ENCODE results near the gene PKP4. TPM values are rescaled to one million over a fixed set of nuclear protein-coding genes. Genes with fewer than 3 reads are reported as not detected.

Gene PKP4
- total RNA-seq, 6 donors from 2014 or later: 37.5 to 160 (median 60.8) TPM

DNA sequence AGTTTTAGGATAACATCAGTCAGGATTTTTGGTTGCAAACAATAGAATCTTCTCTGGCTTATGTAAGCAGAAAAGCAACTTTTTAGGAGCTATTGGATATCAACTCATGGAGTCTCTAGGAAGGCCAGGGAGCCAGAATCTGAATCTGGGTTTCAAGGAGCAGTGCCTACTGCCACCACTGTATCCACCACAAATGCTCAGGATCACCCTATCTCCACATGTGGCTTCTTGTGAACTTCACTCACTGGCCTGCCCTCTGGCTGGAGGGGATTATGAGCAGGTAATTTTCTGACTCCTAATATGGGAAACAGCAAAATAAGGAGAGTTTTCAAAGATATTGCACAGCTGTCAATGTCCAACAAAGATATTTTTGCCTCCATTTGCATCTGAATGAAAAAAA, 142.9 kb downstream of the PKP4 start:
- peaks cover 0 to 19% (median 6%) of the 10 kb centered on the region in 4 donors for H3K4me1 ChIP-seq
- H3K36me3 ChIP-seq: no peaks in the 10 kb centered on the region
- TF ChIP-seq, protein P1, sequence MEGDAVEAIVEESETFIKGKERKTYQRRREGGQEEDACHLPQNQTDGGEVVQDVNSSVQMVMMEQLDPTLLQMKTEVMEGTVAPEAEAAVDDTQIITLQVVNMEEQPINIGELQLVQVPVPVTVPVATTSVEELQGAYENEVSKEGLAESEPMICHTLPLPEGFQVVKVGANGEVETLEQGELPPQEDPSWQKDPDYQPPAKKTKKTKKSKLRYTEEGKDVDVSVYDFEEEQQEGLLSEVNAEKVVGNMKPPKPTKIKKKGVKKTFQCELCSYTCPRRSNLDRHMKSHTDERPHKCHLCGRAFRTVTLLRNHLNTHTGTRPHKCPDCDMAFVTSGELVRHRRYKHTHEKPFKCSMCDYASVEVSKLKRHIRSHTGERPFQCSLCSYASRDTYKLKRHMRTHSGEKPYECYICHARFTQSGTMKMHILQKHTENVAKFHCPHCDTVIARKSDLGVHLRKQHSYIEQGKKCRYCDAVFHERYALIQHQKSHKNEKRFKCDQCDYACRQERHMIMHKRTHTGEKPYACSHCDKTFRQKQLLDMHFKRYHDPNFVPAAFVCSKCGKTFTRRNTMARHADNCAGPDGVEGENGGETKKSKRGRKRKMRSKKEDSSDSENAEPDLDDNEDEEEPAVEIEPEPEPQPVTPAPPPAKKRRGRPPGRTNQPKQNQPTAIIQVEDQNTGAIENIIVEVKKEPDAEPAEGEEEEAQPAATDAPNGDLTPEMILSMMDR (IDR thresholded peaks at IDR 0.05): no peak
- TF ChIP-seq EP300 (IDR thresholded peaks at IDR 0.05): no peak
- no peak for TF ChIP-seq POLR2AphosphoS5 (IDR thresholded peaks at IDR 0.05)
- TF ChIP-seq POLR2A (IDR thresholded peaks at IDR 0.05): no peak
- no peak for DNase-seq
- no peak overlapping the region for H3K4me3 ChIP-seq
- ATAC-seq (ENCODE audit: low FRiP score in 2 of 2): no peak
- H3K9me3 ChIP-seq: no peaks in the 10 kb centered on the region
- no peaks in the 10 kb centered on the region for H3K27me3 ChIP-seq
- peak overlapping the region in 1 of 4 donors; percentile 23 for H3K27ac ChIP-seq

DNA sequence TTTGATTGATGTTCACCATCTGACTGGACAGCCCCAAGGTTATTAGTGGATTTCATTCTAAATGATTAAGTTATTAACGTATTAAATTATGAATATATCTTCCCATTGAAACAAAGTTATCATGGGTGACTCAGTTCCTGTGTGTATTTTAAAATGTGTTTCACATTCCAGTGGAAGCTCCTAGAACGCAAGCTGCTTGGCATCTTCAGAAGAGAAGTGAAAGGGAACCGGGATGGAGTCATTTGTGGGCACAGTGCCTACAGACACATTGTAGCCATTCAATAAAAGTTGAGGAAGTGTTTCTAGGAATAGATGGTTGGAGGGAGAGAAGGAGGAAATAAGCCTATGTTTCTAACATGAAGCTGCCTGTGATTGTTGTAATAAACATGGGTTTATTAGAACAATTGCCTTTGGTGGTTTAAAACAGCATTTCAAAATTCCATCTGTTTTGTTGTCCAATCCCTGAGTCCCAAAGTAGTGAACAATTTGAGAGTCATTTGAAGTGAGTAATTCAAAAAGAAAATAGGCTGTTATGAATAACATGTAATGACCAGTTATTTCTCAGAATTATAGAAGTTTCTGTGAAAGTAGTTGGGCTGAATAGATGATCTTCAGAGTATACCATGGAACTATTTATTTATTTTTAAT, 143.5 kb downstream of the PKP4 start:
- H3K27ac ChIP-seq: peak overlapping the region in 1 of 4 donors; percentile 23
- no peaks in the 10 kb centered on the region for H3K9me3 ChIP-seq
- TF ChIP-seq, protein P1 (IDR thresholded peaks at IDR 0.05): no peak
- TF ChIP-seq POLR2AphosphoS5 (IDR thresholded peaks at IDR 0.05) (no peak), EP300 (IDR thresholded peaks at IDR 0.05) (no peak), POLR2A (IDR thresholded peaks at IDR 0.05) (no peak)
- peak in 1 of 2 donors; percentile 86 for ATAC-seq (ENCODE audit: low FRiP score in 2 of 2)
- 39 to 42% methylated on average over 3 of the region's 3 CpGs for WGBS, 2 donors
- peaks cover 0 to 19% (median 6%) of the 10 kb centered on the region in 4 donors for H3K4me1 ChIP-seq
- DNase-seq: peak in 1 of 2 donors; percentile 49
- no peaks in the 10 kb centered on the region for H3K36me3 ChIP-seq
- H3K4me3 ChIP-seq: no peak overlapping the region
- H3K27me3 ChIP-seq: no peaks in the 10 kb centered on the region

DNA sequence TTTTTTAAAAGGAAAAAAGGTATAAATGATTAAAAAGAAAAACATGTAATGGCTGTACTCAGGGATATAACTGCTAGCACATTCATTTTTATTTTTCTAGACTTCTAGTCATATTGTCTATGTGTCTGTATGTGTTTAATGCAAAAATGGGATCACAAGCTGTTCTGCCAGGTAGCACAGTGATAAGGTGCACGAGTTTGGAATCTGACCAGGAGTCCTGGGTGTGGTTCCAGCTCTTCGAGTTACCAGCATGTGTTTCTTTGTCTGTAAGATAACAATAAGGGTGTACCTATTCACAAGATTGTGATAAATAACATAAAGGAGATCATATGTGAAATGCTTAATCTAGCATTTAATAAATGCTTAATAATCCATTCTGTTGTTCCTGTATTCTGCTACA, 145.3 kb downstream of the PKP4 start:
- Histone ChIP-seq H3K36me3 (no peaks in the 10 kb centered on the region), H3K27me3 (no peaks in the 10 kb centered on the region), H3K27ac (no peak overlapping the region), H3K4me3 (no peak overlapping the region), H3K9me3 (no peaks in the 10 kb centered on the region), H3K4me1 (peaks cover 0 to 19% (median 6%) of the 10 kb centered on the region in 4 donors)
- no peak for ATAC-seq (ENCODE audit: low FRiP score in 2 of 2)
- no peak for TF ChIP-seq POLR2AphosphoS5 (IDR thresholded peaks at IDR 0.05)
- TF ChIP-seq, protein P1 (IDR thresholded peaks at IDR 0.05): no peak
- no peak for TF ChIP-seq EP300 (IDR thresholded peaks at IDR 0.05)
- TF ChIP-seq POLR2A (IDR thresholded peaks at IDR 0.05): no peak
- no peak for DNase-seq
- WGBS, 2 donors: 44 to 49% methylated on average over 2 of the region's 2 CpGs

DNA sequence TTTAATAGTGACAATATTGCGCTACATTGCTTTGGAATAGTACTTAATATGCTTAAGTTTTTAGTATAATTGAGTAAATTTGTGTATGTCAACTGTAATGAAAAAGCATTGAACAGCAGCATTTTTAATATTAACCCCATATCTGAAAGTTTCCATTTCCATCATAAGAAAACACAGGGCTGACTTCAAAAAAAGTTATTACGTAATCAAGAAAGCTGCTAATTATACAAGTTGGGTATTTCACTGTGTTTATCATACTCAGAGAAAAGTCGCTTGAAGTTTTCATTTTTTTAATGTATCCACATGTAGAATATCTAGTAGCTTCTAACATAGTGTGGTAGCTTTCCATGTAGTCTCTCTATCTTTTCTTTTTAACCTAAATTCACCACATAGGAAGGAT, 146.5 kb downstream of the PKP4 start:
- H3K9me3 ChIP-seq: no peaks in the 10 kb centered on the region
- no peaks in the 10 kb centered on the region for H3K27me3 ChIP-seq
- TF ChIP-seq POLR2AphosphoS5 (IDR thresholded peaks at IDR 0.05): no peak
- TF ChIP-seq EP300 (IDR thresholded peaks at IDR 0.05): no peak
- TF ChIP-seq POLR2A (IDR thresholded peaks at IDR 0.05): no peak
- TF ChIP-seq, protein P1 (IDR thresholded peaks at IDR 0.05): no peak
- H3K4me1 ChIP-seq: peaks cover 0 to 19% (median 6%) of the 10 kb centered on the region in 4 donors
- H3K4me3 ChIP-seq: no peak overlapping the region
- WGBS, 2 donors: 93% methylated on average over 3 of the region's 3 CpGs
- H3K27ac ChIP-seq: no peak overlapping the region
- no peak for DNase-seq
- no peak for ATAC-seq (ENCODE audit: low FRiP score in 2 of 2)
- no peaks in the 10 kb centered on the region for H3K36me3 ChIP-seq

DNA sequence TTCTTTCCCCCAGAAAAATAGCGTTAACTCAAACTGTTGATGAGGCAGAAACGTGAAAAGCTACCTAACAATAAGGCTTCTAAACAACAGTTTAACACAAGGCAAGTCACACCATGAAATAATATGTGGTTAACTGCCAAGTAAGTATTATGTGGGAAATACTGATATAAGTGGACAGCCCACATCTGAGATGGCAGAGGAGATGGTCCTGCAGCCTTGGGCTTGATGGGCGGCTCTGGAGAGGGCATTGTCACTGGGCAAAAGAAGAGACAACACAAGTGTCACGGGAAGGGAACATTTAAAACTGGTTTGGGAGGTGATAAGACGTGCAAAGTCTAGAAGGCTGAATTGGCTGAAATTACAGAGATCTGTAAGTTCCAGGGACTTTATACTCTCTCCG, 147.2 kb downstream of the PKP4 start:
- Histone ChIP-seq H3K36me3 (no peaks in the 10 kb centered on the region), H3K27ac (no peak overlapping the region), H3K4me1 (peaks cover 0 to 19% (median 6%) of the 10 kb centered on the region in 4 donors), H3K9me3 (no peaks in the 10 kb centered on the region), H3K4me3 (no peak overlapping the region), H3K27me3 (no peaks in the 10 kb centered on the region)
- TF ChIP-seq, protein P1 (IDR thresholded peaks at IDR 0.05): no peak
- no peak for DNase-seq
- WGBS, 2 donors: 94 to 97% methylated on average over 6 of the region's 6 CpGs
- no peak for ATAC-seq (ENCODE audit: low FRiP score in 2 of 2)
